Measurements from ENCODE around the gene ADSL. TPM values are rescaled to one million over a fixed set of nuclear protein-coding genes. Genes with fewer than 3 reads are reported as not detected.

ADSL gene
- total and polyA plus RNA-seq, 9 of the 15 experiments (the other 6 are each of a cell fraction or from before 2014, with no cell fraction given) = 112 to 322 (median 146) TPM

DNA sequence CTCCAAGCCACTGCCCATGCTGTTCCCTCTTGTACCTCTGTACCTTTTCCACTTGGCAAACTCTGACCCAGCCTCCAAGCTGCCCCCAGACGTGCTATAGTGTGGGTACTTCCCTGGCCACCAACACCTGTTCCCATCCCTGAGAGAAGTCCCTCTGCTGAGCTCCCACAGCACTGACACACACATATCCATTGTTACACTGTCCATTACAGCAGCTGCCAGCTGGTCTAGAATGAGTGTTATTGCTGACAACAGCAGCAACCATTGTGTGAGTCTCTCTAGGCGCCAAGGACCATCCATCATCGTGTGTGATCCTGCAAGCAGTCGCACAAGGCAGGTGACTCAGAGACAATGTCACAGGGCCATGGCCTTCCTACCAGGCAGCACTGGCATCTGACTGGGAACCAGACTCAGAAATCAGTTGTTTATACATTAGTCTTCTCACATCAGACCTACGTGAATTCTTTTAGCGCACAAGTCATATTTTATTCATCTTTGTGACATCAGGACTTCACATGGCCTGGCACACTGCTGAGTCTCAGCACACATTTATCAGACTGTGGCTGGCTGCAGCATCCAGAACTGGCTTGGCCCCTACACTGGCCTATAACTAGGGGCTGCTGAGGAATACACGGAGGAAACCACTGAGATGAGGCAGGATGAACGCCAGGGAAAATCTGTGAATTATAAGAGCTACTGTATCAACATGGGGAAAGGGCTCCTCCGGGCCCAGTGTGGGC, 80.5 kb downstream of the ADSL start (continued):
- TF ChIP-seq, protein P1, sequence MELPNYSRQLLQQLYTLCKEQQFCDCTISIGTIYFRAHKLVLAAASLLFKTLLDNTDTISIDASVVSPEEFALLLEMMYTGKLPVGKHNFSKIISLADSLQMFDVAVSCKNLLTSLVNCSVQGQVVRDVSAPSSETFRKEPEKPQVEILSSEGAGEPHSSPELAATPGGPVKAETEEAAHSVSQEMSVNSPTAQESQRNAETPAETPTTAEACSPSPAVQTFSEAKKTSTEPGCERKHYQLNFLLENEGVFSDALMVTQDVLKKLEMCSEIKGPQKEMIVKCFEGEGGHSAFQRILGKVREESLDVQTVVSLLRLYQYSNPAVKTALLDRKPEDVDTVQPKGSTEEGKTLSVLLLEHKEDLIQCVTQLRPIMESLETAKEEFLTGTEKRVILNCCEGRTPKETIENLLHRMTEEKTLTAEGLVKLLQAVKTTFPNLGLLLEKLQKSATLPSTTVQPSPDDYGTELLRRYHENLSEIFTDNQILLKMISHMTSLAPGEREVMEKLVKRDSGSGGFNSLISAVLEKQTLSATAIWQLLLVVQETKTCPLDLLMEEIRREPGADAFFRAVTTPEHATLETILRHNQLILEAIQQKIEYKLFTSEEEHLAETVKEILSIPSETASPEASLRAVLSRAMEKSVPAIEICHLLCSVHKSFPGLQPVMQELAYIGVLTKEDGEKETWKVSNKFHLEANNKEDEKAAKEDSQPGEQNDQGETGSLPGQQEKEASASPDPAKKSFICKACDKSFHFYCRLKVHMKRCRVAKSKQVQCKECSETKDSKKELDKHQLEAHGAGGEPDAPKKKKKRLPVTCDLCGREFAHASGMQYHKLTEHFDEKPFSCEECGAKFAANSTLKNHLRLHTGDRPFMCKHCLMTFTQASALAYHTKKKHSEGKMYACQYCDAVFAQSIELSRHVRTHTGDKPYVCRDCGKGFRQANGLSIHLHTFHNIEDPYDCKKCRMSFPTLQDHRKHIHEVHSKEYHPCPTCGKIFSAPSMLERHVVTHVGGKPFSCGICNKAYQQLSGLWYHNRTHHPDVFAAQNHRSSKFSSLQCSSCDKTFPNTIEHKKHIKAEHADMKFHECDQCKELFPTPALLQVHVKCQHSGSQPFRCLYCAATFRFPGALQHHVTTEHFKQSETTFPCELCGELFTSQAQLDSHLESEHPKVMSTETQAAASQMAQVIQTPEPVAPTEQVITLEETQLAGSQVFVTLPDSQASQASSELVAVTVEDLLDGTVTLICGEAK (IDR thresholded peaks at IDR 0.05) = no peak
- TF ChIP-seq, protein P1 (CRISPR knock-in tag; IDR thresholded peaks at IDR 0.05) = no peak

All from K562 (cell line).